ENCODE data around the gene KRTAP10-12.

Gene KRTAP10-12

DNA sequence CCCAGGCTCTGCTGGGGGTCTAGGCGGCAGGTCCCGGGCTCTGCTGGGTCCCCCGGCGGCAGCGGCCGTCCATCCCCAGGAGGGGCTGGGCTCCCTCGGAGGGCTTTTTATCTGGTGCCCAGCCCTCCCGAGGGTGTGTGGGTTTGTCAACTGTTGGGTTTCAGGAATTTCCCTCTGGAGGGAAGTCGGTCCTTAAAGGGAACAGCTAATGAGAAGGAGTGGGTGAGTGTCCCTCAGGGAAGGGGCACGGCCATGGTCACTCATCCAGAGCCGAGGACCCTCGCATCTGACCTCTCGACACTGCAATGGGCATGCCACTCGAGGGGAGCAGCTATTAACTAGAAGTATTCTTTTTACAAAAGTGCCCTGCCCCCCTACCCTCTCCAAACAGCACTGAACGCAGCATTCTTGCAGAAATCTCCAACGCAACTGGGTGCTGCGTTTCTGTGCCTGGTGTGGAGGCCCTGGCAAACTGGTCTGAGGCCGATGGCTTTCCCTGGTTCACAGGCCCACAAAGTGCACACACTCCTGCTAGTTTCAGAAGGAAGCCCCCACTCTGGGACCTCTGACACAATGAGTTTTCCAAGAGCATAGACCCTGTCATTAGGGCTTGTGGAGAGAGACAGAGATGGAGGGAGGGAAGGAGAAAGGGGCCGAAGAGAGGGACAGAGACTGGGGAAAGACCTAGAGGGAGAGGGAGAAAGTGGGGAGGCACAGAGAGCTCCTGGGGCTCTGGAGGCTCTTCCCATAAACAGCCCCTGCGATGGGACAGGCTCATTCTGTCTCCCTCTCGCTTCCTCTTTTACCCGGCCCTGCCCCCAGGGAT lies 15.4 kb downstream of the KRTAP10-12 start:
- DNase-seq (ENCODE audit: low read depth), result no peak

- no peak for DNase-seq (ENCODE audit: low read depth)
Measured at GRCh38 chr21:44713130-44713529, 16.2 kb downstream of the KRTAP10-12 start.

DNA sequence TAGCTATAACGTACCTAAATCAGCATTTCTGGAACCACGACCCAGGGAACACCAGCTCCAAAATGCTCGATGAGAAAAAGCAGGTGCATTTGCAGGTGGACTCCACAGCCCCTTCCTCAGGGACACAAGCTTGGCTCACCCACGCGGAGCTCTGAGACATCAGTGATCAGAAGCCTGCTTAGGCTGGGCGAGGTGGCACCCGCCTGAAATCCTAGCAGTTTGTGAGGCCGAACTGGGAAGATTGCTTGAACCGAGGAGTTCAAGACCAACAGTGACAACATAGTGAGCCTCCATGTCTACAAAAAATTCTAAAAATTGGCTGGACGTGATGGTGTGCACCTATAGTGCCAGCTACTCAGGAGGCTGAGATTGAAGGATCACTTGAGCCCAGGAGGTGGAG lies 16.9 kb downstream of the KRTAP10-12 start:
- DNase-seq (ENCODE audit: low read depth), result no peak

DNA sequence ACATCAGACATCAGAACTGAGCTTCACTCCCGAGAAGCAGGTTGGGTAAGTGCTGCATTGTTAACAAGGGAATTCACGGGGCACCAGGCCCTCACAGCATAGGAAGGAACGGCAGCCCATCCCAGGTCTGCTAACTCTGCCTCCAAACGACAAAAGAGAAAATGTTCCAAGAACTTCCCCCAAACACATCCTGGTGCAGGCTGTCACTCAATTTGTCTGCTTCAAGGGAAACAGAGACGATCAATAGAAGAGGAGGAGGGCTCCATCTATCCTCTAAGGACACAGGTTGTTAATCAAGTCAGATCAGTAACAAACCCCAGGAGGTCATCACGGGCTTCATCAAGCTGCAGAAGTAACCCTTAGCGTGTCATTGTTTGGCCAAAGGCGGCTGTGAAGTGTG lies 17.9 kb downstream of the KRTAP10-12 start:
- no peak for DNase-seq (ENCODE audit: low read depth)

- DNase-seq (ENCODE audit: low read depth), result no peak
Measured at GRCh38 chr21:44716984-44717383, 20.0 kb downstream of the KRTAP10-12 start.

DNA sequence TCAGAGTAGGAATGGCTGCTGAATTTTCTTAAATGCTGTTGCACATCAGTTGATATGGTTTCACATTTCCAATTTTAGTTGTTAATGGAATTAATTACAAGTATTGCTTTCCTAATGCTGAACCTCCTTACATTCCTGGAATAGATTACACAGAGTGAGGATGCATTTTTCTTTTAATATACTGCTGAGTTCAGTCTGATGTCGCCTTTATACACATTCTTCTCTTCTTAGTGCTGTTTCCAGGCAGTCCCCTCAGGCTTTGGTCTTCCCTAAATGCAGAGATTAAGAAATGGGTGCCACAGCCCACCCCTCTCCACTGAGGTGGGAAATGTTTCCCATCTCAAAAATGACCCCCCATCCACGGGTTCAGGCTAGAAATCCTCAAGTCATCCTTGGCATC lies 21.1 kb downstream of the KRTAP10-12 start:
- no peak for DNase-seq (ENCODE audit: low read depth)

DNA sequence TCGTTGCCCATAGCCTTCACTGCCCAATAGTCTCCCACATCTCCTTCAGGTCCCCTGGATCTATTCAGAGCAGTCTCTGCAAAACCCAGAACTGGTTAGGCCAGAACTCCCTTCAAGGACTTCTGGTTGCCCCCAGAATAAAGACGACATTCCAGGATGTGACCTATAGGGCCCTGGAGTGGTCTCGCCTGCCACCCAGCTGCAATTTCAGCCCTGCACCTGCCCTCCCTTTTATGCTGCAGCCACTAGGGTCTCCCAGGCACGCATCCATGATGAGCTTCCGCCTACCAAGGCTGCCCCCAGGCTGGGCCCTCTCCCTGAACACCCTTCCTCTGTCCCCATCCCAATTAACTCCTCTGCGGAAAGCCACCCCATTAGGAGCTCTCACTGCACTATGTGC lies 21.6 kb downstream of the KRTAP10-12 start:
- no peak for DNase-seq (ENCODE audit: low read depth)

GRCh38 chr21:44720170-44720569 lies 23.2 kb downstream of the KRTAP10-12 start:
- DNase-seq (ENCODE audit: low read depth), result no peak

- DNase-seq (ENCODE audit: low read depth), result no peak
Measured at GRCh38 chr21:44722731-44723130, 25.8 kb downstream of the KRTAP10-12 start.

DNA sequence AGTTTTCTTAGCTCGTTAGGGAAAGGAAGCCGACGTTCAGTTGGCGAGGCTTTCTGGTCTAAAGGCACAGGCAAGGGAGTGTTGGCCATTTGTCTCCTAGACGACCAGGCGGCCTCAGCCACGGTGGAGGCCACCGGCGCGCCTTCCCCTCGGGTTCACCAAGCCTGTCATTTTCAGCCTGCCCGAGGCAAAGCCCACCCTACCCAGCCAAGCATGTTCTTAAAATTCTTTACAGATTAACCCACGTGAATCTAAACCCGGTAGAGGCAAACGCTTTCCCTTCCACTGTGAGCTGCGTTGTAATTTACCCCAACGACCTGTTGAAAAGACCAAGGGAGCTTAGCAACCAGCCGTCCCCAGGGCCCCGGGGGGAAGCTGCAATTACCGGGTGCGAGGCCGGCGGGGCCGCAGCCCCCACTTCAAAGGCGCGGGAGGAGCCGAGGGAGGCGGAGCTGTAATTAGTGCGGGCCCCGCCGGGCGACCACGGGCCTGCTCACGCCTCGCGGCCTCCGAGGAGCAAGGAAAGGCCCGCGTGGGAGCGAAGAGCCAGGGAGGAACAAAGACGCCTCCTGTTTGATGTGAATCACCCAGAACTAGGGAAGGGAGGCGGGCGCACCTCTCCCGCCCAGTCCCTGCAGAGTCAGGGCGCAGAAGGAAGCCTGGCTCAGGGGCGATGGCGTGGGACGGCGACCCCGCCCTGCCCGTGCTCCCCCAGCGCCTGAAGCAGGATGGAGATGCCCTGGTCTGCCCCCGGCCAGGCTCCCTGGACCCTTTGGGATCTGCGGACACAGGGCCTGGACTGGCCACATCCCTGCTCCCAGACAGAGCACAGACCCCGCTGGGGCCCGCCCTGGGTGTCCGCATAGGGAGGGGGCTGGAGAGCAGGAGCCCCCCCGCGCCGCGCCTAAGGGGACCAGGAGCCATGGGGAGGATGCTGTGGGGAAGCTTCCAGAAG lies 26.5 kb downstream of the KRTAP10-12 start:
- no peak for DNase-seq (ENCODE audit: low read depth)

- no peak for DNase-seq (ENCODE audit: low read depth)
Measured at GRCh38 chr21:44724196-44724595, 27.2 kb downstream of the KRTAP10-12 start.

DNA sequence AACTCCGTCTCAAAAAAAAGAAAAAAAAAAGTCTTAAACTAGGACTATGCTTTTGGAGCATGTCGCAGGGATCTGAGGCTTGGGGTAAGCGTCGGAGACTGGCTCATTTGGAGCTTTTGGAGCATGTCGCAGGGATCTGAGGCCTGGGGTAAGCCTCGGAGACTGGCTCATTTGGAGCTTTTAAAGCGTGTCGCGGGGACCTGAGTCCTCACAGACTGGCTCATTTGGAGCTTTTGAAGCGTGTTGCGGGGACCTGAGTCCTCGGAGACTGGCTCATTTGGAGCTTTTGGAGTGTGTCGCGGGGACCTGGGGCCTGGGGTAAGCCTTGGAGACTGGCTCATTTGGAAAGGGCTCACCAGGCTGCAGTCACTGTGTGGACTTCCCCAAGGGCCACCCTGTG lies 28.0 kb downstream of the KRTAP10-12 start:
- DNase-seq (ENCODE audit: low read depth), result no peak

- no peak for DNase-seq (ENCODE audit: low read depth)
Measured at GRCh38 chr21:44726826-44727225, 29.9 kb downstream of the KRTAP10-12 start.

DNA sequence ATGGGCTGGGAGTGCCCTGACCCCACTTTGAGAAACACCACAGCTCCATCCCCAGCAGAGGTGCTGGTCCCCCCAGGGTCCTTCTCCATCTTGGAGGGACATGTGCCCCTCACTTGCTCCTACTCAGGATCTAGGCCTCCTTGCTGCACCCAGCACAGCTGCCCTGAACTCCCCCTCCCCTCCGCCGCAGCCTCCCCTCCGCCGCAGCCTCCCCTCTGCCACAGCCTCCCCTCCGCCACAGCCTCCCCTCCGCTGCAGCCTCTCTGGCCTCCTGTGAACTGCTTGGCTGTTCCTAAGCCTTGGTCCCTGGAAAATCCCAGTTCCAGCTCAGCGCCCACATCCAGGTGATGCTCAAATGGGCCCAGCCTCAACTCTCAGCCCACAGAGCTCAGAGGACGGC lies 30.3 kb downstream of the KRTAP10-12 start:
- DNase-seq (ENCODE audit: low read depth), result no peak

- DNase-seq (ENCODE audit: low read depth), result no peak
Measured at GRCh38 chr21:44727757-44728156, 30.8 kb downstream of the KRTAP10-12 start.

GRCh38 chr21:44728716-44729115 lies 31.7 kb downstream of the KRTAP10-12 start:
- no peak for DNase-seq (ENCODE audit: low read depth)

GRCh38 chr21:44729336-44730027 lies 32.5 kb downstream of the KRTAP10-12 start:
- DNase-seq (ENCODE audit: low read depth), result no peak

- no peak for DNase-seq (ENCODE audit: low read depth)
Measured at GRCh38 chr21:44730028-44730395, 33.0 kb downstream of the KRTAP10-12 start.

DNA sequence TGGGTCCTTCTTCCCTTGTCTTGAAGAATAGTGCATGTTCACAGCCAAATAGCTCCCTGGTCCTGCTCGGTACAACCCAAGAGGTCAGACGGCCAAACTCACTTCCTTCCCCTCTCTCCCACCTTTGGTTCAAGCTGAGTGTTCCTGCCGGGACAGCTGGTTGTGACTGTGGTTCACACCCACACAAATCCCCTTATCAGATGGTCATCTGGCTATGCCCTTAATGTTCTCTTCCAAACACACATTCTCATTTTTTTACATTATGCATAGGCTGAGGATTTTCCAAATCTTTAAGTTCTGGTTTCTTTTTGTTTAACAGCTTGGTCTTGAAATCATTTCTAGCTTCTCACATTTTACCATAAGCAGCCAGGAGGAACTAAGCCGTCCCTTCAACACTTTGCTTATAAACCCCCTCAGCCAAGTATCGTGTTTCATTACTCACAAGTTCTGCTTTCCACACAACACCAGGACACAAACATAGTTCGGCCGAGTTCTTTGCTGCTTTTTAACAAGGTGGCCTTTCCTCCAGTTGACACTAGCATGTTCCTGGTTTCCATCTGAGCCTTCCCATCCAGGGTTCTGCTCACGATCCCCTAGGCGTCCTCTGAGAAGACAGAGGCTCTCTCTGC lies 34.1 kb downstream of the KRTAP10-12 start:
- DNase-seq (ENCODE audit: low read depth), result no peak

- no peak for DNase-seq (ENCODE audit: low read depth)
Measured at GRCh38 chr21:44732263-44732662, 35.3 kb downstream of the KRTAP10-12 start.

DNA sequence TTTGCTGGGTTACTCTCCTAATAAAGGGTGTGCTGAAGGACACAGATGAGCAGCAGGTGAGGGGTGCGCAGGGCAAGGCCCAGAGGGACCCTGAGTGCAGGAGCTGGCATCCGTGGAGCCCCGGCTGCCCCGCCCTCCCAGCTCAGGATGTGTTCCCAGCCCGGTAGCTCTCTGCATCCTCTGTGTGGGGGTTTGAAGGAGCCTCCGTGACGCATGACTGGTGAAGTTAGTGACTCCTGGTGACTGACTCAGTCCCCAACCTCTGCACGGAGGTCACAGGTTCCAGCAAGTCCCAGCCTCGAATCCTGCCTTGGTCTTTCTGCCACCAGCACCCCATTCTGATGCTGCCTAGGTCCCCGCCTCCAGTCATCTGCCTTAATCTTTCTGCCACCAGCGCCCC lies 36.0 kb downstream of the KRTAP10-12 start:
- DNase-seq (ENCODE audit: low read depth), result no peak

Measured in fibroblast of the conjunctiva (primary cell).